Lower leg skin (tissue), 3 donors: ENCODE results near the gene PRG2.

Source experiments
- POLR2A ChIP-seq, 2 donors: fragments of 450-650 bp; IDR thresholded peaks; one replicate each; pipeline ENCODE4 v1.6.1; 2016 to 2017; ENCODE audit warnings: antibody characterized with exemption in 2 of 2, mild to moderate bottlenecking in 1 of 2, moderate library complexity in 1 of 2
- TF ChIP-seq, protein P1 (sequence below), 3 donors: fragments of 450-650 bp; IDR thresholded peaks; one replicate each; pipeline ENCODE4 v1.5.1; 2016; ENCODE audit warnings: antibody characterized with exemption in 3 of 3, mild to moderate bottlenecking in 3 of 3, moderate library complexity in 2 of 3

DNA sequence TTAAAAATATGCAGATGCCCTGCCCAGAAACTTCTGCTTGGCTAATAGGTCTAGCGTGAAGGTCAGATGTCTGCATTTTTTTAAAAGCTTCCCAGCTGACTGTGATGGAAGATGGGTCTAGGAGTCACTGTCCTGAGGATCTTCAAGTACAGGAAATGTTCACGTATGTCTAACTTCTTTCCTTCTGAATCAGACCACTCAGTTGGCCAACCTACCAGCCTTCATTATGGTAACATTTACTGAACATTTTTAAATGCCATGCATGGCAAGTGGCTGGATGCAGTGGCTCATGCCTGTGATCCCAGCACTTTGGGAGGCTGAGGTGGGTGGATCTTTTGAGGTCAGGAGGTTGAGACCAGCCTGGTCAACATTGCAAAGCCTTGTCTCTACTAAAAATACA, 1.1 kb upstream of the PRG2 start:
- TF ChIP-seq, protein P1, sequence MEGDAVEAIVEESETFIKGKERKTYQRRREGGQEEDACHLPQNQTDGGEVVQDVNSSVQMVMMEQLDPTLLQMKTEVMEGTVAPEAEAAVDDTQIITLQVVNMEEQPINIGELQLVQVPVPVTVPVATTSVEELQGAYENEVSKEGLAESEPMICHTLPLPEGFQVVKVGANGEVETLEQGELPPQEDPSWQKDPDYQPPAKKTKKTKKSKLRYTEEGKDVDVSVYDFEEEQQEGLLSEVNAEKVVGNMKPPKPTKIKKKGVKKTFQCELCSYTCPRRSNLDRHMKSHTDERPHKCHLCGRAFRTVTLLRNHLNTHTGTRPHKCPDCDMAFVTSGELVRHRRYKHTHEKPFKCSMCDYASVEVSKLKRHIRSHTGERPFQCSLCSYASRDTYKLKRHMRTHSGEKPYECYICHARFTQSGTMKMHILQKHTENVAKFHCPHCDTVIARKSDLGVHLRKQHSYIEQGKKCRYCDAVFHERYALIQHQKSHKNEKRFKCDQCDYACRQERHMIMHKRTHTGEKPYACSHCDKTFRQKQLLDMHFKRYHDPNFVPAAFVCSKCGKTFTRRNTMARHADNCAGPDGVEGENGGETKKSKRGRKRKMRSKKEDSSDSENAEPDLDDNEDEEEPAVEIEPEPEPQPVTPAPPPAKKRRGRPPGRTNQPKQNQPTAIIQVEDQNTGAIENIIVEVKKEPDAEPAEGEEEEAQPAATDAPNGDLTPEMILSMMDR (IDR thresholded peaks at IDR 0.05), result no peak
- no peak for TF ChIP-seq POLR2A (IDR thresholded peaks at IDR 0.05)
